K562 (cell line): ENCODE data around the gene STK36.

Experiments
- CBFA2T3 ChIP-seq: fragments of 450-650 bp; IDR thresholded peaks from 2 replicates; pipeline ENCODE4 v1.6.1; 2017
- CBX8 ChIP-seq: fragments of 200-600 bp; sonication (generic); IDR thresholded peaks from 2 replicates; pipeline ENCODE4 v1.6.1; 2012; ENCODE audit warnings: borderline replicate concordance, mixed run types, low read depth, mild to moderate bottlenecking, moderate library complexity, mixed read lengths, low read length, control low read depth, inconsistent platforms; ENCODE audit not compliant: poor library complexity, severe bottlenecking; ENCODE audit errors: extremely low read depth
- HCFC1 ChIP-seq: IDR thresholded peaks from 2 replicates; pipeline ENCODE4 v1.6.1; 2012; ENCODE audit warnings: low read depth, low read length, improper control_type of control experiment
- MEF2A ChIP-seq: IDR thresholded peaks from 2 replicates; pipeline ENCODE4 v1.6.1; 2011; ENCODE audit warnings: low read depth, mild to moderate bottlenecking, low read length, moderate library complexity; ENCODE audit not compliant: control insufficient read depth
- POLR2AphosphoS5 ChIP-seq: IDR thresholded peaks from 2 replicates; pipeline ENCODE4 v1.6.1; 2011; ENCODE audit warnings: mild to moderate bottlenecking, low read depth, low read length, moderate library complexity; ENCODE audit not compliant: control insufficient read depth, insufficient read depth
- SIN3A ChIP-seq, 2 experiments: fragments of 150-350 bp in 1 of 2; IDR thresholded peaks; 2 replicates each; pipeline ENCODE4 v1.6.1; 2011 to 2016; ENCODE audit warnings: borderline replicate concordance in 2 of 2, low read depth in 2 of 2, low read length in 2 of 2, mild to moderate bottlenecking in 2 of 2, moderate library complexity in 2 of 2; ENCODE audit not compliant: control insufficient read depth in 1 of 2
- SREBF2 ChIP-seq: sonication (generic); formaldehyde crosslinking; IDR thresholded peaks from 2 replicates; pipeline ENCODE4 v1.4.0; 2020; ENCODE audit warnings: mild to moderate bottlenecking, missing genetic modification reagents
- TF ChIP-seq, protein P1 (sequence below): sonication (generic); formaldehyde crosslinking; IDR thresholded peaks from 2 replicates; pipeline ENCODE4 v1.9.0; 2022; ENCODE audit warnings: mild to moderate bottlenecking, missing genetic modification reagents
- TF ChIP-seq, protein P2 (sequence below): fragments of 450-650 bp; formaldehyde crosslinking; IDR thresholded peaks from 2 replicates; pipeline ENCODE4 v1.4.0; 2022; ENCODE audit warnings: mild to moderate bottlenecking, moderate library complexity
- TF ChIP-seq, protein P3 (sequence below), 3 experiments: IDR thresholded peaks in 2 of 3; conservative IDR thresholded peaks in 1 of 3; 2 replicates each; pipeline ENCODE4 v1.5.1; 2011 to 2012; ENCODE audit warnings: low read length in 3 of 3, mild to moderate bottlenecking in 3 of 3, control low read depth in 2 of 3, improper control_type of control experiment in 1 of 3, inconsistent platforms in 1 of 3, low read depth in 1 of 3, mixed read lengths in 1 of 3, moderate library complexity in 1 of 3; ENCODE audit not compliant: insufficient read depth in 2 of 3

DNA sequence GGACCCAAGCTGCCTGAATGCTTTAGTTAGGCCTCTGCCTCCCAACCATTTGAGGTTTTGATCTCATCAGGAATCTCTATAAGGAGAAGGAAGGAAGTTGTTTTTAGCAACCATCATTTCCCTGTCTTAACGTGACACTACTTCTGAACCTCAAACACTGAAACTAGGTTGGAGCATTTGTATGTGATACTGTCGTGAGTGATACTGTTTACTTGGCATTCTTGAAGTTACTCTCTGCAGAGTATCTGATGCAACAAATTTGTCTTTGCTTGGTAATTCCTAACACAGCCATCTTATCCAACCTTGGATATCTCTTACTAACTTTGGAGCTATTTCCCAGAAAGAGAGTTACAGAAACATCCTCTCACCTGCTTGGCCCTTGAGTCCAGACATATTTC lies 60.9 kb downstream of the STK36 start:
- TF ChIP-seq SREBF2 (CRISPR knock-in tag) = no peak
- TF ChIP-seq HCFC1 = no peak
- TF ChIP-seq CBFA2T3 = no peak
- no peak for TF ChIP-seq CBX8
- TF ChIP-seq SIN3A (IDR thresholded peaks at IDR 0.05; ENCODE audit: borderline replicate concordance in 2 of 2, control insufficient read depth in 1 of 2, low read depth in 2 of 2, low read length in 2 of 2) = no peak
- TF ChIP-seq, protein P1, sequence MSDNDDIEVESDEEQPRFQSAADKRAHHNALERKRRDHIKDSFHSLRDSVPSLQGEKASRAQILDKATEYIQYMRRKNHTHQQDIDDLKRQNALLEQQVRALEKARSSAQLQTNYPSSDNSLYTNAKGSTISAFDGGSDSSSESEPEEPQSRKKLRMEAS (CRISPR knock-in tag) = no peak
- TF ChIP-seq, protein P2, sequence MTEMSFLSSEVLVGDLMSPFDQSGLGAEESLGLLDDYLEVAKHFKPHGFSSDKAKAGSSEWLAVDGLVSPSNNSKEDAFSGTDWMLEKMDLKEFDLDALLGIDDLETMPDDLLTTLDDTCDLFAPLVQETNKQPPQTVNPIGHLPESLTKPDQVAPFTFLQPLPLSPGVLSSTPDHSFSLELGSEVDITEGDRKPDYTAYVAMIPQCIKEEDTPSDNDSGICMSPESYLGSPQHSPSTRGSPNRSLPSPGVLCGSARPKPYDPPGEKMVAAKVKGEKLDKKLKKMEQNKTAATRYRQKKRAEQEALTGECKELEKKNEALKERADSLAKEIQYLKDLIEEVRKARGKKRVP (CRISPR knock-in tag) = no peak
- no peak for TF ChIP-seq MEF2A
- TF ChIP-seq, protein P3, sequence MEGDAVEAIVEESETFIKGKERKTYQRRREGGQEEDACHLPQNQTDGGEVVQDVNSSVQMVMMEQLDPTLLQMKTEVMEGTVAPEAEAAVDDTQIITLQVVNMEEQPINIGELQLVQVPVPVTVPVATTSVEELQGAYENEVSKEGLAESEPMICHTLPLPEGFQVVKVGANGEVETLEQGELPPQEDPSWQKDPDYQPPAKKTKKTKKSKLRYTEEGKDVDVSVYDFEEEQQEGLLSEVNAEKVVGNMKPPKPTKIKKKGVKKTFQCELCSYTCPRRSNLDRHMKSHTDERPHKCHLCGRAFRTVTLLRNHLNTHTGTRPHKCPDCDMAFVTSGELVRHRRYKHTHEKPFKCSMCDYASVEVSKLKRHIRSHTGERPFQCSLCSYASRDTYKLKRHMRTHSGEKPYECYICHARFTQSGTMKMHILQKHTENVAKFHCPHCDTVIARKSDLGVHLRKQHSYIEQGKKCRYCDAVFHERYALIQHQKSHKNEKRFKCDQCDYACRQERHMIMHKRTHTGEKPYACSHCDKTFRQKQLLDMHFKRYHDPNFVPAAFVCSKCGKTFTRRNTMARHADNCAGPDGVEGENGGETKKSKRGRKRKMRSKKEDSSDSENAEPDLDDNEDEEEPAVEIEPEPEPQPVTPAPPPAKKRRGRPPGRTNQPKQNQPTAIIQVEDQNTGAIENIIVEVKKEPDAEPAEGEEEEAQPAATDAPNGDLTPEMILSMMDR (IDR thresholded peaks at IDR 0.05 in 2 of 3, conservative IDR thresholded peaks at IDR 0.05 in 1 of 3; ENCODE audit: insufficient read depth in 2 of 3, low read depth in 1 of 3, low read length in 3 of 3) = no peak
- no peak for TF ChIP-seq POLR2AphosphoS5
